SK-N-SH (cell line): ENCODE measurements around the gene IFI16.

ENCODE experiments used
- CHD2 ChIP-seq: fragments of 150-350 bp; IDR thresholded peaks from 2 replicates; pipeline ENCODE4 v1.6.1; 2018; ENCODE audit warnings: low read length; ENCODE audit not compliant: partially characterized antibody
- POLR2AphosphoS5 ChIP-seq: IDR thresholded peaks from 2 replicates; pipeline ENCODE4 v1.6.1; 2012; ENCODE audit warnings: low read depth, low read length
- TF ChIP-seq, protein P1 (sequence below): IDR thresholded peaks from 2 replicates; pipeline ENCODE4 v1.4.0; 2012; ENCODE audit warnings: low read depth
- TF ChIP-seq, protein P2 (sequence below): fragments of 200-600 bp; sonication (generic); IDR thresholded peaks from 2 replicates; pipeline ENCODE4 v1.6.1; 2017; ENCODE audit warnings: antibody characterized with exemption, mild to moderate bottlenecking, moderate library complexity

- TF ChIP-seq, protein P1, sequence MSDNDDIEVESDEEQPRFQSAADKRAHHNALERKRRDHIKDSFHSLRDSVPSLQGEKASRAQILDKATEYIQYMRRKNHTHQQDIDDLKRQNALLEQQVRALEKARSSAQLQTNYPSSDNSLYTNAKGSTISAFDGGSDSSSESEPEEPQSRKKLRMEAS, result no peak
- TF ChIP-seq CHD2, result no peak
- TF ChIP-seq, protein P2, sequence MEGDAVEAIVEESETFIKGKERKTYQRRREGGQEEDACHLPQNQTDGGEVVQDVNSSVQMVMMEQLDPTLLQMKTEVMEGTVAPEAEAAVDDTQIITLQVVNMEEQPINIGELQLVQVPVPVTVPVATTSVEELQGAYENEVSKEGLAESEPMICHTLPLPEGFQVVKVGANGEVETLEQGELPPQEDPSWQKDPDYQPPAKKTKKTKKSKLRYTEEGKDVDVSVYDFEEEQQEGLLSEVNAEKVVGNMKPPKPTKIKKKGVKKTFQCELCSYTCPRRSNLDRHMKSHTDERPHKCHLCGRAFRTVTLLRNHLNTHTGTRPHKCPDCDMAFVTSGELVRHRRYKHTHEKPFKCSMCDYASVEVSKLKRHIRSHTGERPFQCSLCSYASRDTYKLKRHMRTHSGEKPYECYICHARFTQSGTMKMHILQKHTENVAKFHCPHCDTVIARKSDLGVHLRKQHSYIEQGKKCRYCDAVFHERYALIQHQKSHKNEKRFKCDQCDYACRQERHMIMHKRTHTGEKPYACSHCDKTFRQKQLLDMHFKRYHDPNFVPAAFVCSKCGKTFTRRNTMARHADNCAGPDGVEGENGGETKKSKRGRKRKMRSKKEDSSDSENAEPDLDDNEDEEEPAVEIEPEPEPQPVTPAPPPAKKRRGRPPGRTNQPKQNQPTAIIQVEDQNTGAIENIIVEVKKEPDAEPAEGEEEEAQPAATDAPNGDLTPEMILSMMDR, result no peak
- no peak for TF ChIP-seq POLR2AphosphoS5
These were observed 40.5 kb upstream of the IFI16 start for GRCh38 chr1:158969166-158969565.
